Metanephros (tissue), 2 donors: ENCODE data around the gene U2SURP. TPM values are rescaled to one million over a fixed set of nuclear protein-coding genes. Genes with fewer than 3 reads are reported as not detected.

Experiments
- small RNA-seq: library from RNA; depleted of rRNA; stranded (forward); fragments of <200 nt; gene quantifications from one replicate; pipeline ENCODE3, GENCODE V24; 2014; ENCODE audit warnings: low replicate concordance
- total RNA-seq: library from RNA; depleted of rRNA; stranded (reverse); fragments of >200 nt; gene quantifications from one replicate; pipeline ENCODE4 v1.2.3, GENCODE V29; 2014

U2SURP gene
- total RNA-seq, result 78.6 TPM

DNA sequence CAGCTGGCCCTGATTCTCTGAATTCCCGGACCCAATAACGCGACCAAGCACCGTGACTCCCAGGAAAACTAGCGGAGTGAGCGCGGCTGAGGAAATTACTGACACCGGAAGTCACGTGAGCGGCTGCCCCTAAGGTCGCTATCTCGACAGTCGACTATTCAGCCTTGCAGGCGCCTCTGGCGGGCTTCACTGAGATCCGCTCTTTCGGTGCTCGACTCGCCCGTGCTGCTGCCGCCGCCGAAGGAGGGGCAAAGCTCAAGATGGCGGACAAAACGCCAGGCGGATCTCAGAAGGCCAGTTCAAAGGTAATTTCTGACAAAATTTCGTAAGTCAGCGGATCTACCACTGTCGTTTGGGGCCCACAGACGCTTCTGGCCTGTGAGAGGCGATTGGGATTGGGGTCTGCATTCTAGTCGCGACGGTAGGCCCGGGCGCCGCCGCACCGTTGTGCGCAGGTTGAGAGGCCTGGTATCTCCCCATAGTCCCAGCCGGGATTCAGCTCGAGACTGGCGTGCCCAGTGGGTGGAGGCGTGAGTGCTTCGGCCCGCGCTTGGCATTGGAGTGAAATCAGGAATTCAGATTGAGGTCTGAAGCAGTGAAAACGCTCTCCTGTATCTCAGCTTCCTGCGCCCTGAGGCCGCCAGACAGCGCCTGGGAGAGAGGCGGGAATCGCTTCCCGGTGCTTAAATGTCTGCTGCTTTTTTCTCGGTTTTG lies at the start of gene U2SURP:
Gene U2SURP, plus strand, starts transcription at position 202 of the 714 bp plus-strand sequence. Its CDS starts 59 bp downstream, at position 261.

DNA sequence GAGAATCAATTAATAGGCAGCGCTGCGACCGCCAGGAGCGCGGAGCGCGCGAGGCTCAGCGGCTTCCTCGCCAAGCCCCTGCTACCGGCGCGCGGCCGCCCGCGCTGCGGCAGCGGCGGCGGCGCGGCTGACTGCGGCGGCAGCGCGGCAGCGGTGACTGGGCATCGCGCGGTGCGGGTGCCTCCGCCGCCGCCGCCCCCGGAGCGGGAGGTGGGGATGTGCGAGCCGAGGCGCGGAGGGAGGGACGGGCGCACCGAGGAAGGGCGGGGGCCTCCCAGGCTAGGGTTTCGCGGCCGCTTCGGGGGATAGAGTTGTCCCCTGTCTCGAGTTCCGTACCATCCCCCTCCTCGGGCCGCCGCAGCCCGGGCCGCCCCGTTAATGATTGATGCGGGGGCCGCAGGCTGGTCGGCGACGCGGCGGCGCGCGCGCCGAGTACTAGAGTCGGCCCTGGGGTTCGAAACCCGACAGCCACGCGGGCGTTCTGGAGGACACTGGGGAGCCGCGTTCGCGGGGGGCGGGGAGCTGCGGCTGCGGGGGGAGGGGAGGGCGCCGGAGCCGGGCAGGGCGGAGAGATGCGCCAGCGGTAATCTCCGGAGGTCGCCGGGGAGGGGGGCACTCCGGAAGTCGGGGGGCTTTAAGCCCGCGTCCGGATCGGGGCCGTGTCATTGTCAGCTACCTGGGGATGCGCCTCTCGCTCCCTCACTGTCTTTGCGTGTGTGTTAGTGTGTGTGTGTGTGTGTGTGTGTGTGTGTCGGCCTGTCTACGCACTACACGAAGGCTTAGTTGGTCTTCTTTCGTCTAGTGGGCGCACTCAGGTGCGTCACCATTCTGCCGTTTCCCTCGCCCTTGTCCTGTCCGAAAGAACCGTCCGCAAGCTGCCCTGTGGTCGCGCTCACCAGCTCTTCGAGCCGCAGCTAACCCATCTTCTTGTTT lies 37.6 kb upstream of the U2SURP start, which contains the start of gene PAQR9:
Gene PAQR9, minus strand, starts transcription at position 159 of the 933 bp plus-strand sequence. CDS start 338 bp downstream, outside the sequence.

Small RNA genes within 50 kb of the gene (small RNA-seq; reads per million reads assigned to genes)
- gene AC021074.2, result not detected

Other genes starting within 250 kb of the U2SURP start
- 6.0 TPM for gene PCOLCE2, start 112.5 kb upstream of the U2SURP start, total RNA-seq
- gene PAQR9, start 37.9 kb upstream of the U2SURP start, total RNA-seq, result 0.12 TPM
- gene CHST2, start 118.2 kb downstream of the U2SURP start, total RNA-seq, result 56.3 TPM